ENCODE data around the gene IGBP1. TPM values are rescaled to one million over a fixed set of nuclear protein-coding genes. Genes with fewer than 3 reads are reported as not detected.

The IGBP1 gene
- total and polyA plus RNA-seq, 10 of the 15 experiments (the other 5 are each of a cell fraction or from before 2014, with no cell fraction given) = 29.7 to 120 (median 58.7) TPM

GRCh38 chrX:70132877-70133302 lies 357 bp upstream of the IGBP1 start (continued):
- TF ChIP-seq ZBTB11 (CRISPR knock-in tag; IDR thresholded peaks at IDR 0.05) (peak; percentile 44; the same call in 1 of the 2 replicates), CHD2 (IDR thresholded peaks at IDR 0.05; ENCODE audit: borderline replicate concordance, low read depth, low read length) (no peak), ZNF384 (IDR thresholded peaks at IDR 0.05; ENCODE audit: borderline replicate concordance, low read depth, low read length) (no peak), NR2C1 (IDR thresholded peaks at IDR 0.05) (peak; percentile 42; the same call in 1 of the 2 replicates), KAT2A (conservative IDR thresholded peaks at IDR 0.05; ENCODE audit: control insufficient read depth, low read depth, low read length) (no peak)

GRCh38 chrX:70134116-70134477 lies 850 bp downstream of the IGBP1 start:
- SMC1A ChIA-PET (ENCODE audit: uncharacterized antibody, unreplicated experiment) = interaction anchor here (0.6 to 1.7 kb wide), 8 partner anchors 19 to 159 kb away, joined by 3 to 7 read pairs (median 4); partner anchors contain the start of gene DGAT2L6
- DNase-seq (ENCODE audit: low read depth, low spot score) (no peak), FAIRE-seq (no peak), ATAC-seq (peak; percentile 42)
- peak overlapping the region; percentile 76 for H3K4me3 ChIP-seq
- no peaks in the 10 kb centered on the region for H3K4me1 ChIP-seq (ENCODE audit: control insufficient read depth, insufficient read depth, low read length)
- intact Hi-C loops (cut with micrococcal nuclease; ENCODE audit: unreplicated experiment) = no loop called here
- peak overlapping the region; percentile 78 for H2AFZ ChIP-seq (ENCODE audit: control insufficient read depth, low read depth, low read length)
- H3K9me3 ChIP-seq (replicated peaks; ENCODE audit: control insufficient read depth, insufficient read depth, low read length) = no peaks in the 10 kb centered on the region
- H3K27me3 ChIP-seq (replicated peaks in 1 of 2; ENCODE audit: control insufficient read depth in 2 of 2, insufficient read depth in 2 of 2, low read length in 1 of 2) = no peaks in the 10 kb centered on the region
- RAD21 ChIA-PET (ENCODE audit: unreplicated experiment) = interaction anchor here (0.7 to 2.0 kb wide), 11 partner anchors 33 to 301 kb away, joined by 3 to 11 read pairs (median 4); partner anchors contain the start of genes DGAT2L6, KIF4A and PDZD11
- H3K79me2 ChIP-seq (ENCODE audit: control insufficient read depth, insufficient read depth, low read length) = peaks cover 16% of the 10 kb centered on the region
- TF ChIP-seq YY1 (IDR thresholded peaks at IDR 0.05; ENCODE audit: low read depth, low read length) (no peak; the same call in 1 of the 2 replicates), MTA3 (IDR thresholded peaks at IDR 0.05; ENCODE audit: borderline replicate concordance, low read length) (no peak), SRF (IDR thresholded peaks at IDR 0.05; ENCODE audit: low read depth in 2 of 2, low read length in 2 of 2) (no peak), EED (IDR thresholded peaks at IDR 0.05; ENCODE audit: low read depth) (no peak), IKZF2 (IDR thresholded peaks at IDR 0.05) (no peak), PBX3 (IDR thresholded peaks at IDR 0.05; ENCODE audit: insufficient replicate concordance, low read depth, low read length) (no peak), PML (IDR thresholded peaks at IDR 0.05; ENCODE audit: low read length) (0 out of 2 replicates have a peak, but pooled peaks have one; percentile 19), RUNX3 (IDR thresholded peaks at IDR 0.05; ENCODE audit: low read length) (0 out of 2 replicates have a peak, but pooled peaks have one; percentile 16), SIN3A (IDR thresholded peaks at IDR 0.05; ENCODE audit: low read depth, low read length) (no peak)
- CTCF ChIA-PET = interaction anchor here (0.6 to 2.9 kb wide), 22 partner anchors 8 to 301 kb away, joined by 3 to 15 read pairs (median 6); partner anchors contain the start of genes DGAT2L6, KIF4A and PDZD11
- BruUV-seq (replicated peaks) = TSS peak; percentile 77
- WGBS (ENCODE audit: insufficient coverage, insufficient replicate concordance, low lambda C conversion rate, missing lambda C conversion rate) = 31% methylated on average over 12 of the region's 12 CpGs
- peak overlapping the region; percentile 76; the same call in 1 of the 2 replicates for H3K4me2 ChIP-seq (ENCODE audit: control insufficient read depth, insufficient read depth)
- in situ Hi-C loops (cut with MboI) = loop anchor here (25.0 kb wide), 1 partner anchor 97 kb away; the partner anchor contains the start of gene AWAT2
- peak overlapping the region; percentile 85 for H3K9ac ChIP-seq (ENCODE audit: control insufficient read depth, insufficient read depth, low read length)
- peak overlapping the region; percentile 83 for H3K27ac ChIP-seq (ENCODE audit: control insufficient read depth, insufficient read depth)
- H3K36me3 ChIP-seq (ENCODE audit: control insufficient read depth in 2 of 2, insufficient read depth in 2 of 2, low read length in 1 of 2) = no peaks in the 10 kb centered on the region
- H4K20me1 ChIP-seq (ENCODE audit: control insufficient read depth, insufficient read depth) = no peaks in the 10 kb centered on the region
- POLR2A ChIA-PET = interaction anchor here (1.2 to 1.4 kb wide), 3 partner anchors 36 to 156 kb away, joined by 3 to 6 read pairs (median 3); partner anchors contain the start of genes KIF4A and PDZD11

Measured in GM12878 (cell line).